DOHH2 (cell line): ENCODE data around the gene ANAPC2.

Source experiments
- CTCF ChIP-seq: fragments of 200-600 bp; sonication (generic); IDR thresholded peaks from one replicate; pipeline ENCODE4 v1.5.1; 2014; ENCODE audit warnings: antibody characterized with exemption, mild to moderate bottlenecking, low read depth, low read length; ENCODE audit not compliant: poor library complexity, severe bottlenecking
- EZH2phosphoT487 ChIP-seq: fragments of 200-600 bp; sonication (generic); IDR thresholded peaks from 2 replicates; pipeline ENCODE4 v1.6.1; 2017; ENCODE audit warnings: borderline replicate concordance, mild to moderate bottlenecking, antibody characterized with exemption, low read length, moderate library complexity, mixed read lengths

- no peak for TF ChIP-seq CTCF
- no peak for TF ChIP-seq EZH2phosphoT487
Observed at GRCh38 chr9:137129456-137130175, 58.7 kb downstream of the ANAPC2 start.
